Esophagus squamous epithelium (tissue), 4 donors: ENCODE measurements around the gene SLC29A4.

Source experiments
- POLR2A ChIP-seq, 4 donors: fragments of 450-650 bp; IDR thresholded peaks; one replicate each; pipeline ENCODE4 v1.6.1; 2017; ENCODE audit warnings: antibody characterized with exemption in 4 of 4, mild to moderate bottlenecking in 4 of 4, moderate library complexity in 3 of 4
- TF ChIP-seq, protein P1 (sequence below), 6 experiments: fragments of 450-650 bp in 4 of 6; fragments of 200-600 bp in 2 of 6; sonication (generic) in 2 of 6; IDR thresholded peaks; one replicate each; pipeline ENCODE4 v1.5.1; 2016 to 2019; ENCODE audit warnings: antibody characterized with exemption in 6 of 6, mild to moderate bottlenecking in 4 of 6, moderate library complexity in 4 of 6

- TF ChIP-seq, protein P1, sequence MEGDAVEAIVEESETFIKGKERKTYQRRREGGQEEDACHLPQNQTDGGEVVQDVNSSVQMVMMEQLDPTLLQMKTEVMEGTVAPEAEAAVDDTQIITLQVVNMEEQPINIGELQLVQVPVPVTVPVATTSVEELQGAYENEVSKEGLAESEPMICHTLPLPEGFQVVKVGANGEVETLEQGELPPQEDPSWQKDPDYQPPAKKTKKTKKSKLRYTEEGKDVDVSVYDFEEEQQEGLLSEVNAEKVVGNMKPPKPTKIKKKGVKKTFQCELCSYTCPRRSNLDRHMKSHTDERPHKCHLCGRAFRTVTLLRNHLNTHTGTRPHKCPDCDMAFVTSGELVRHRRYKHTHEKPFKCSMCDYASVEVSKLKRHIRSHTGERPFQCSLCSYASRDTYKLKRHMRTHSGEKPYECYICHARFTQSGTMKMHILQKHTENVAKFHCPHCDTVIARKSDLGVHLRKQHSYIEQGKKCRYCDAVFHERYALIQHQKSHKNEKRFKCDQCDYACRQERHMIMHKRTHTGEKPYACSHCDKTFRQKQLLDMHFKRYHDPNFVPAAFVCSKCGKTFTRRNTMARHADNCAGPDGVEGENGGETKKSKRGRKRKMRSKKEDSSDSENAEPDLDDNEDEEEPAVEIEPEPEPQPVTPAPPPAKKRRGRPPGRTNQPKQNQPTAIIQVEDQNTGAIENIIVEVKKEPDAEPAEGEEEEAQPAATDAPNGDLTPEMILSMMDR (IDR thresholded peaks at IDR 0.05): no peak
- TF ChIP-seq POLR2A (IDR thresholded peaks at IDR 0.05): no peak
Measured at GRCh38 chr7:5349005-5349380, 66.2 kb downstream of the SLC29A4 start.
